ENCODE data around the gene SMURF1.

GRCh38 chr7:99120501-99120900 is 23.4 kb downstream of the SMURF1 start:
- TF ChIP-seq USF2 (IDR thresholded peaks at IDR 0.05; ENCODE audit: low read length) (no peak), RAD21 (IDR thresholded peaks at IDR 0.05 in 1 of 2, conservative IDR thresholded peaks at IDR 0.05 in 1 of 2; ENCODE audit: low read depth in 2 of 2, low read length in 2 of 2) (no peak)

All from H1 (cell line).